HUES64 (cell line): ENCODE data around the gene PARD3.

ENCODE experiments used
- H3K27ac ChIP-seq: 2 replicates; pipeline ENCODE4 v1.7.0; 2013; ENCODE audit warnings: low read depth, low read length, inconsistent platforms
- H3K27me3 ChIP-seq: 2 replicates; pipeline ENCODE4 v1.6.1; 2013; ENCODE audit warnings: mild to moderate bottlenecking, low read length; ENCODE audit not compliant: insufficient read depth
- H3K36me3 ChIP-seq: 2 replicates; pipeline ENCODE4 v1.6.1; 2013; ENCODE audit warnings: mild to moderate bottlenecking, low read length; ENCODE audit not compliant: insufficient read depth
- H3K4me1 ChIP-seq: 2 replicates; pipeline ENCODE4 v1.6.1; 2013; ENCODE audit warnings: mild to moderate bottlenecking, low read length, moderate library complexity; ENCODE audit not compliant: insufficient read depth
- H3K4me3 ChIP-seq: 2 replicates; pipeline ENCODE4 v1.5.1; 2013; ENCODE audit warnings: mild to moderate bottlenecking, low read length, moderate library complexity
- H3K9ac ChIP-seq: 2 replicates; pipeline ENCODE4 v1.6.1; 2013; ENCODE audit warnings: mild to moderate bottlenecking, low read depth, low read length
- H3K9me3 ChIP-seq: 2 replicates; pipeline ENCODE4 v1.6.1; 2013; ENCODE audit warnings: low read depth, low read length; ENCODE audit not compliant: insufficient read depth
- WGBS: fragments of 150-250, 120-280 bp; methylation state at CpG from one replicate; pipeline ENCODE4 v1.1.7; 2013; ENCODE audit warnings: missing lambda C conversion rate; 5-methylcytosine and 5-hydroxymethylcytosine counted together

The PARD3 gene

GRCh38 chr10:34134602-34135001 is 680.5 kb downstream of the PARD3 start:
- 0 out of 2 replicates have a peak, but pooled peaks cover 5% of the 10 kb centered on the region for H3K36me3 ChIP-seq
- WGBS, result 90% methylated on average over 1 of the region's 1 CpG
- H3K27ac ChIP-seq, result no peak overlapping the region
- H3K9me3 ChIP-seq, result no peaks in the 10 kb centered on the region
- no peak overlapping the region for H3K9ac ChIP-seq
- H3K27me3 ChIP-seq, result no peaks in the 10 kb centered on the region
- H3K4me3 ChIP-seq, result no peak overlapping the region
- peaks cover 5% of the 10 kb centered on the region; the same call in 1 of the 2 replicates for H3K4me1 ChIP-seq

- Histone ChIP-seq H3K9me3 (no peaks in the 10 kb centered on the region), H3K4me3 (no peak overlapping the region), H3K27me3 (no peaks in the 10 kb centered on the region), H3K9ac (no peak overlapping the region), H3K36me3 (0 out of 2 replicates have a peak, but pooled peaks cover 5% of the 10 kb centered on the region), H3K4me1 (peaks cover 1% of the 10 kb centered on the region; the same call in 1 of the 2 replicates), H3K27ac (no peak overlapping the region)
- WGBS, result 90% methylated on average over 3 of the region's 5 CpGs
These were observed 681.7 kb downstream of the PARD3 start for GRCh38 chr10:34133406-34133805.

GRCh38 chr10:34131152-34131551 is 683.9 kb downstream of the PARD3 start:
- H3K9me3 ChIP-seq, result no peaks in the 10 kb centered on the region
- H3K4me3 ChIP-seq, result no peak overlapping the region
- H3K9ac ChIP-seq, result no peak overlapping the region
- H3K27me3 ChIP-seq, result no peaks in the 10 kb centered on the region
- WGBS, result 96% methylated on average over 6 of the region's 6 CpGs
- H3K4me1 ChIP-seq, result no peaks in the 10 kb centered on the region
- H3K36me3 ChIP-seq, result 0 out of 2 replicates have a peak, but pooled peaks cover 5% of the 10 kb centered on the region
- H3K27ac ChIP-seq, result no peak overlapping the region

DNA sequence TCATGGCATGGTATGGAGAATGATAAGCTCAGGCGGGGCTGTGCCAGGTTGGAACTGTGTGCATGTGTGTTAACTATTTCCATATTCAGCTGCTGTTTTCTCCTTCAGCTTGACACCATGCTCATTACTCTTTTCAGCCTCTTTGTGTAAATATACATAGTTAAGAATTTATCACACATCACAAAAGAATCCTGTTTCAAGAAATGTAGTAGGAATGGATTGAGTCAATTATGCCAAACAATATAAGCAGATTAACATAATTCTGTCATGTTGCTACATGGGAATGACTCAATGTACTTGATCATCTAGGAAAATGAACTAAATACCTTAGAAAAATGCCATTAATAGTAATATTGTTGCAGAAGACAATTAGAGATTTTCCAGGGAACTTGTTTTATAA is 687.4 kb downstream of the PARD3 start:
- Histone ChIP-seq H3K36me3 (0 out of 2 replicates have a peak, but pooled peaks cover 5% of the 10 kb centered on the region), H3K27ac (no peak overlapping the region), H3K9ac (no peak overlapping the region), H3K27me3 (no peaks in the 10 kb centered on the region), H3K4me1 (peaks cover 6% of the 10 kb centered on the region; the same call in 1 of the 2 replicates), H3K4me3 (no peak overlapping the region), H3K9me3 (no peaks in the 10 kb centered on the region)
- WGBS, result 89% methylated on average over 1 of the region's 1 CpG

DNA sequence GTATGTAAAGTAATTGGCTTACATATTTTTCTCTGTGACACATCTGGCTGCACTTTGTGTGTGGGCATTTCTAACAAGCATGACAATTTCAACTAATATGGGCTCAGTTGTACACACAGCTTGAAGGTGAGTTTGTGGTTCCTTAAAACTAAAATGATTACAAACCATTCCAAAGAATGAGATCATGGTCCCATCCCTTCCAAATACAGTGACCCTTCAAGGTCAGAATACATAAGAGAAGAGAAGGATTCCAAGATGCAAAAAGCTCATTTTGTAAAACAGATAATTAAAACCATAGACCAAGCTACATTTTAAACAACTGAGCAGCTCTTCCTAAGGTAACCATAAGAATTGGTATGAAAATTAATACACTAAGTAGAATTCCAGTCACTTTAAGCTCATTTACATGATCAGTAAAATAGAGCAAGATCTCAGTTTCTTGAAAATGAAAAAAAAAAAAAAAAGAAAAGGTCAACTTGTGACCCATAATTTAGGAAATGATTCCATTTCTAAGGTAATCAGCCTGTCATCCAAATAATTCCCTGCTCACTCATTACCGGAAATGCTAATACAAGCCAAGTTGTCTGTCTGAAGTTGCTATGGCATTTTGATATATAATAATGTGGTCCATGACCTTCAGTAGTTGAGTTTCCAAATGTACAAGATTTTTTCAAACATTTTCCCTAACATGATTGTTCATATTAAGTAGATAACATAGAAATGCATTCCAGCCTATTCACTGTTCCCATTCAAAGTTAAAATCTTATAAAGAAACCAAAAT is 688.5 kb downstream of the PARD3 start:
- Histone ChIP-seq H3K27me3 (no peaks in the 10 kb centered on the region), H3K4me1 (peaks cover 10% of the 10 kb centered on the region; the same call in 1 of the 2 replicates), H3K9me3 (no peaks in the 10 kb centered on the region), H3K27ac (no peak overlapping the region), H3K36me3 (0 out of 2 replicates have a peak, but pooled peaks cover 5% of the 10 kb centered on the region), H3K4me3 (no peak overlapping the region), H3K9ac (no peak overlapping the region)
- 100% methylated on average over 1 of the region's 1 CpG for WGBS

GRCh38 chr10:34125702-34126101 is 689.4 kb downstream of the PARD3 start:
- Histone ChIP-seq H3K27me3 (no peaks in the 10 kb centered on the region), H3K27ac (no peak overlapping the region), H3K9me3 (no peaks in the 10 kb centered on the region), H3K36me3 (0 out of 2 replicates have a peak, but pooled peaks cover 5% of the 10 kb centered on the region), H3K4me1 (peaks cover 11% of the 10 kb centered on the region; the same call in 1 of the 2 replicates), H3K9ac (no peak overlapping the region), H3K4me3 (no peak overlapping the region)
- WGBS, result 79% methylated on average over 5 of the region's 5 CpGs

DNA sequence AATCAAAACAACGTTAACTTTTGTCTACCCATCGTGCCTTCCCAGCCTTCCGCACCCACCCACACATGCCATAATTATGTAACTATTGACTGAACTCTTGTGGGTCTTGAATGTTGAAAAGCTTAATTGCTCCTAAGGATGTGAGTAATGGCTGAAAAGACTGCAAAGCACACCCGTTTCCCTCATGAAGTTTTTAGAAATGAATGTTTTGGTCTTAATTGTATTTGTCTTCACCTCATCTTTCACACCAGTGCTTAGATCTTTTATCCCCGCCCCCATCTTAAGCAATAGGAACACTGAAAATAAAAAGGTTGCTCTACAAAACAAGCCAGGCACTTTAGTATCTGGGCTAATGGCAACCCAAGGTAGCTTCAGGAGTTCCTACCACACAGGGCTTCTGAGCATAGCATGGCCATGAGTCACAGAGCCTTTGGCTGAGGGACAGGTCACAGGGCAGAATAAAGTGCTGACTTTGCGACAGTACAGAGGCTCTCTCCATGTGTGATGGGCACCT is 690.5 kb downstream of the PARD3 start:
- H3K9ac ChIP-seq, result no peak overlapping the region
- H3K36me3 ChIP-seq, result no peaks in the 10 kb centered on the region
- H3K27ac ChIP-seq, result no peak overlapping the region
- 96% methylated on average over 3 of the region's 6 CpGs for WGBS
- H3K27me3 ChIP-seq, result no peaks in the 10 kb centered on the region
- H3K9me3 ChIP-seq, result no peaks in the 10 kb centered on the region
- H3K4me3 ChIP-seq, result no peak overlapping the region
- peaks cover 11% of the 10 kb centered on the region; the same call in 1 of the 2 replicates for H3K4me1 ChIP-seq

GRCh38 chr10:34121781-34122622 is 693.1 kb downstream of the PARD3 start:
- no peaks in the 10 kb centered on the region for H3K36me3 ChIP-seq
- peaks cover 11% of the 10 kb centered on the region; the same call in 1 of the 2 replicates for H3K4me1 ChIP-seq
- H3K4me3 ChIP-seq, result no peak overlapping the region
- H3K9ac ChIP-seq, result no peak overlapping the region
- H3K27me3 ChIP-seq, result no peaks in the 10 kb centered on the region
- no peaks in the 10 kb centered on the region for H3K9me3 ChIP-seq
- no peak overlapping the region for H3K27ac ChIP-seq
- WGBS, result 92% methylated on average over 7 of the region's 7 CpGs

GRCh38 chr10:34121125-34121753 is 693.9 kb downstream of the PARD3 start:
- no peaks in the 10 kb centered on the region for H3K27me3 ChIP-seq
- no peak overlapping the region for H3K9ac ChIP-seq
- 88% methylated on average over 6 of the region's 7 CpGs for WGBS
- no peak overlapping the region for H3K4me3 ChIP-seq
- H3K36me3 ChIP-seq, result no peaks in the 10 kb centered on the region
- H3K4me1 ChIP-seq, result peaks cover 17% of the 10 kb centered on the region
- H3K27ac ChIP-seq, result no peak overlapping the region
- no peaks in the 10 kb centered on the region for H3K9me3 ChIP-seq

DNA sequence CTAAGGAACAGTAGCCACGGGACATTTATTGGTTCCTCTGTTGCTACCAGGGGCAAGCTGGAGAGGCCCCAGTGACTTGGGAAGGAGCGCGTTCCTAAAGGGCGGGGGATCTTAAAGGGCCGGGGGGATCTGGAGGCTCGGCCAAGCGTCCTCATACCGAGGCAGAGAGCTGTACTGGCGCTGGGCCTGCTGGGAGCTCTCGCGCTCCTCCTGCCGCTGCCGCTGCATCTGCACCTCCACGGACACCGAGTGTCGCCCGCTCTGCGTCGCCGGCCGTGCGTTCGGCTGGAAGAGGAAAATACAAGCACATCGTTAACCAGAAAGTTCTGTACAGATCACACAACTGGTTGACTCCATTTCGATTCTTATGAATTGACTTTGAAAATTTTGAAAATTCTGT is 695.6 kb downstream of the PARD3 start:
- 97% methylated on average over 25 of the region's 25 CpGs for WGBS
- Histone ChIP-seq H3K4me1 (peaks cover 14% of the 10 kb centered on the region), H3K9me3 (no peaks in the 10 kb centered on the region)

More for the DNA sequence above, 695.6 kb downstream of the PARD3 start:
- H3K27me3 ChIP-seq, result no peaks in the 10 kb centered on the region
- no peak overlapping the region for H3K27ac ChIP-seq
- no peaks in the 10 kb centered on the region for H3K36me3 ChIP-seq
- no peak overlapping the region for H3K4me3 ChIP-seq
- H3K9ac ChIP-seq, result no peak overlapping the region
